HK-2 (cell line): Measurements from ENCODE around the gene GATA3.
"Not testable (repeated sequence)": the region's sequence is repeated elsewhere in the genome, so short reads cannot be mapped to it uniquely, and the experiment has no call there.

Source experiments
- DNase-seq: peaks from one replicate; pipeline ENCODE4 v3.0.0-alpha.2; 2018; ENCODE audit not compliant: unreplicated experiment

The GATA3 gene

DNA sequence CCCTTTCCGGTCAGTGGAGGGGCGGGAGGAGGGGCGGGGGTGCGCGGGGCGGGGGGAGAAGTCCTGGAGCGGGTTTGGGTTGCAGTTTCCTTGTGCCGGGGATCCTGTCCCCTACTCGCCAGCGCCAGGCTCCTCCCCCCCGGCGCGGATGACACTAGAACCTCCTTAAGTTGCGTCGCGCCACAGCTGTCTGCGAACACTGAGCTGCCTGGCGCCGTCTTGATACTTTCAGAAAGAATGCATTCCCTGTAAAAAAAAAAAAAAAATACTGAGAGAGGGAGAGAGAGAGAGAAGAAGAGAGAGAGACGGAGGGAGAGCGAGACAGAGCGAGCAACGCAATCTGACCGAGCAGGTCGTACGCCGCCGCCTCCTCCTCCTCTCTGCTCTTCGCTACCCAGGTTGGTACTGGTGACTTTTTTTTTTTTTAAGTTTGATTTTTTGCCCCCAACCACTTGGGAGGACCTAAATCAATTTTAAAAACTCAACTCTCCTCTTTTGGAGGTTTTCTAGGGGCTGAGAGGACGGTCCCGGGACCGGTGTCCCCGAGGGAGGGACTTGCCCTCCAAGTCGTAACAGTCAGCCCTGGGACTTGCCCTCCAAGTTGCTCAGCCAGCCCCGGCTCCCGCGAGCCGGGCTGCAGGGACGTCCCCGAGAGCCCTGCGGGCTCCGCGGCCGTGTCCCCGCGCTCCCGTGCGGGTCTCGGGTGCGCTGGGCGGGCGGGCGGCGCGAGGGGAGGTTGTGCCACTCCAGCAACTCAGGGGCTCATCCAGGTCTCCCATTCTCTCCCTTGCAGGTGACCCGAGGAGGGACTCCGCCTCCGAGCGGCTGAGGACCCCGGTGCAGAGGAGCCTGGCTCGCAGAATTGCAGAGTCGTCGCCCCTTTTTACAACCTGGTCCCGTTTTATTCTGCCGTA is at the start of gene GATA3:
TSS of gene GATA3 (plus strand) at position 195 of the 914 bp plus-strand sequence. CDS start 968 bp downstream, outside the sequence.
- no peak for DNase-seq

DNA sequence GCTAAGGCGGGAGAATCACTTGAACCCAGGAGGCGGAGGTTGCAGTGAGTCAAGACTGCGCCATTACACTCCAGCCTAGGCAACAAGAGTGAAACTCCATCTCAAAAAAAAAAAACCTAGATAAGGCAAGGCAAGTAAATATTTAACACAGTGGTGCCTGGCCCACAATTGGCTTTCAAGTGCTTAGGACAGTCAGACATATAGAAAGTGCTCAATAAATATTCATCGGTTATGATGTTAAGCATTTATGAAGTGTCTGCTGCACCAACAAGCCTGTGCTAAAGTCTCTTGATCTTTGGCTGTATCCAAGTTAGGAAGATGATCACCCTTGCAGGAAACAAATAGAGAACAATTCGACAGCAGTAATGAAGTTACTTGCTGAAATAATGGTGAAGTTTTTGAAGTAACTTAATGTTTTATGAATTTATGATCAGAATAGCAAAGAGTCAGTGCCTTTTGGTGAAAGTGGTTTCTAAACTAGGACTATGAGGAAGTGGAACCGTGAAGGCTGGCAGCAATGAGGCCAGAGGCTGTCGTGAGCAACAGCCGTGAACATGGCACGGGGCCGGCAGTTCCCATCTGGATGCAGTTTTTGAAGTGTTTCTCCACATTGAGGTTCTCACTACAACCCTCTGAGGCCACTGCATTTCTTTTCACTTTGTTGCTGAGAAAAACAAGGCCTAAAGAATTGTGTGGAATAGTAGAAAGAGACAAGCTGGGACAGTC is 48.1 kb upstream of the GATA3 start:
- DNase-seq: no peak

DNA sequence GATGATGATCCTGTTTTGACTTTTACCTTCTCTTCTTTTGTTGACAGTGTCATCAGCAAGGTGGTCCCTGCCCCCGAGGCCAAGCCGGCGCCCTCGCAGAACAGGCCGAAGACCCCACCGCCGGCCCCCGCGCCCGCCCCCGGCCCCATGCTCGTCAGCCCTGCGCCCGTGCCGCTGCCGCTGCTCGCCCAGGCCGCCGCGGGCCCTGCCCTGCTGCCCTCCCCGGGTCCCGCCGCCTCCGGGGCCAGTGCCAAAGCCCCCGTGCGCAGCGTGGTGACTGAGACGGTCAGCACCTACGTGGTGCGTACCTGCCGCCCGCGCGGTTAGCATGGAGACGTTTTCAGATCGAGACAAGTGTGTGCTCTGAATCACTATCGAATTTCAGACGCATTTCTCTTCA is 45.5 kb upstream of the GATA3 start:
- no peak for DNase-seq

DNA sequence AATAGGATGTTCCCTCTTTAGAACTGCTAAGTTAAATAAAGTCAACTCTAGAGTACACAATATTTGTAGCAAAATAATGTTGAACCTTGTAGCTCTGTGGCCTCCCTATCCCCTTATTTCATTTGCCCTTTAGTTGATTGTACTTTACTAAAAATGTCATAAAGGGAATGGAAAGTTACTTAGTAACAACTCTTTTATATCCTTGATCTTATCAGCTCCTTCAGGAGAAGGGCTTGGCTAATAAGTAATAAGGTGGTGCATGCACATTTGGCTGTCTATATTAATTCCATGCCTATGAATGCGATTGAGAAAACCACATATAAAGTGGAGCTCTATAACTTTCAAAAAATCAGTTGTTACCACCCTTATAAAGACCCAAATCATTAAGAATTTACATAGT is 41.5 kb upstream of the GATA3 start:
- no peak for DNase-seq

DNA sequence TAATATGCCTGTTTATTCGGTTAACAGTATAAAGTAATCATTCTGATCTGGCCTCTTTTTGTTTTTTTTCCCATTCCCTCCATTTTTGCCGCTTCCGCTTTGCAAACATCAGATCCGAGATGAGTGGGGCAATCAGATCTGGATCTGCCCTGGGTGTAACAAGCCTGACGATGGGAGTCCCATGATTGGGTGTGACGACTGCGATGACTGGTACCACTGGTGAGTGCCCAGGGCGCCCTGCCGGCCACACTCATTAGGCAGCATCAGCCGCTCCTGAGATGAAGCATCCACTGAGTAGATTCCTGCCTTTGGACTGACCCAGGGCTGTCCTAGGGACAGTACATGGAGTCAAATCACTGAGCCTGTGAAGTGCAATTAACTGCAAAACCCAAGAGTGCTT is 40.9 kb upstream of the GATA3 start:
- DNase-seq: no peak

DNA sequence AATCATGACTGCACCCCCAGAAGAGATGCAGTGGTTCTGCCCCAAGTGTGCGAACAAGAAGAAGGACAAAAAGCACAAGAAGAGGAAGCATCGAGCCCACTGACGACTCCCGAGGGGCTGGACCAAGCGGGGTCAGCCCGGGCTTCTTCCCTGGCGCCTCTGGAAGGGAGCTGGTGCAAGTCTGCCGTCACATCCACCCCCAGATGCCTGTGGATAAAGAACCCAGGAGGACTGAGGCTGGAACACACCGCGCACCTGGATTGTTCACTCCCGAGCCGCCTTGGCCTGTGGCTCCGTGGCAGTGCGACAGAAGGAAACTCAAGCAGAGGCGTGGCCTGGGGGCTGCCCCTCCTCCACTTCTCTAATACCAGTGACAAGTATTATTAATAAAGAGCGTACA is 39.8 kb upstream of the GATA3 start:
- DNase-seq: no peak

DNA sequence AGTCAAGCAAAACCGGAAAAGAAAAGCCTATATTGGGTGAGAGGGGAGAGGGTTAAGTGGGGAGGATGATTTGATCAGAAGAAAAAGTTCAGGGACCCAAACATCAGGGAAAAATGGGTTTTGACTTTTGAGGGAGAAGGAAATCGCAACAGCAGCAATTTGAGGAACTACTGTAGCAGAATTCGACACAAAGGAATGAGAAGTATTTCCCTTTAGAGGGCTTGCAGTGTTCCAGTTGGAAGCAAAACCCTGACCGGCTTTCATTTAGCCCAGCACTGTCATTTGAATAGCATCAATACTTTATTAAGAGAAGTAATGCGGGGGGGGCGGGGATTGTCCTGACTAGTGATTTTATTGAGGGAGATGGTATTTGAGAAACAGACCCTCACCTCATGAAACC is 37.2 kb upstream of the GATA3 start:
- DNase-seq: no peak

DNA sequence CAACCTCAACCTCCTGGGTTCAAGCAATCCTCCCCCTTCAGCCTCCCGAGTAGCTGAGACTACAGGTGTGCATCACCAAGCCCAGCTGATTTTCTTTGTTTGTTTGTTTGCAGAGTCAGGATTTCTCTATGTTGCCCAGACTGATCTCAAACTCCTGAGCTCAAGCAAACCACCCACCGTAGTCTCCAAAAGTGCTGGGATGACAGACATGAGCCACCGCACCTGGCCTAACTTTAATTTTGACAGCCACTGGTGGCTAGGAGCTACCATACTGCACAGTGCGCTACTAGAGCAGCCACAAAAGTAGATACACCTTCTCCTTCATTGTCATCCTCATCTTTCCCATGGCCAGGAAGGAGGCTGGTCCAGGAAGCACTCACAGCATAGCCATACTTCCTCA is 31.2 kb upstream of the GATA3 start:
- no peak for DNase-seq

DNA sequence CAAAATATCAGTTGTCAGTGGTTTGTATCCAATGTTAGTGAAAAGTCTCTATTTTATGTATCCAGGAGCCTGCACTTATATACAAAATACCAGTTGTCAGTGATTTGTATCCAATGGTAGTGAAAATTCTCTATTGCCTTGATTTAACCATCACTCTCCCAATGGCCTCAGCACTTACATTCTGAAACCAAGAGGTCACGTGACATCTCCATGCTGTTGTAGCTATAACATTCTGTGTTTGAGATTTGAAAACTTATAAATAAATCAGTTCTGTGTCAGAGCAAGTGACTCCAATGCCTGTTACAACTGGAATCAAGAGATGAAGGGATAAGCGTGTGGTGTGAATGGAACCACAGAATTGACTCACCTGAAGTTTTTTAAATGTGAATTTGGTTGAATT is 30.6 kb upstream of the GATA3 start:
- no peak for DNase-seq

DNA sequence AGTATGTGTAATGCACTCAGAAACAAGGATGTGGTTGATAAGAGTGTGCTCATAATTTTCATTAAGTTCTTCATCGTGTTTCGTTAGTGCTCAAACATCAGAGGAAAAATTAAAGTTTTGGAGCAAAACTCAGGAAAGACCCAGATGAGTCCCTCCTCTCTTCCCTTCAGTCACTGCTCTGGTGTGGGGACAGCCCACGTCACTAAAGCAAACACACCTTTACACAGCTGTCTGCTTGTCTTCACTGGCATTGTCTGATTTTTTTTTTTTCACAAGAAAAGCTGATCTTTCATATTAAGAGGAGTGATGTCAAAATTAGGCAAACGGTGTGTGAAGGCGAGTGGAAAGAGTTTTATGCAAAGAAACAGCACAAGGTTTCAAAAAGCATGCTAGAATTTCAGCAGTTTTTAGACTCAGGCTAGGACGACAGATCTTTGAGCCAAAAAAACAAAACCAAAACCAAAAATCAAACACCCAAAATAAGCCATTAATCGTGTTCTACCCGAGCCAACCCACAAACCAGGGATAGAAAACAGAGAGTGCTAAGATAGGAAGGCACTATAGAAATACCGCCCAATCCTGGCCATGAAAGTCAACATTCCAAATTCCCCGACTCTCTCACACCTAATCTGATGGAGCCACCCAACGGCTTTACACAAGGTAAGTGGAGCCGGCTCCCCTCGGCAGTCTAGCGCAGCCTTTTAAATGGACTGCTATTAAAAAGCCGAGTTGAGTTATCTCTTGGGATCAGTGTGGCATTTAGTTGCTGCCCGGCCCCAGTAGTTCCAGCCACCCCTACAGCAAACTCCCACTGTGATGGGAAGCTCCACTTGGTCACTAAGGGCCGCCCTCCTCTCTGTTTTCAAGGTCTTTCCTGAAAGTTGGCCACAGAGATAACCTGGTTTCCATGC is 27.9 kb upstream of the GATA3 start:
- no peak for DNase-seq

DNA sequence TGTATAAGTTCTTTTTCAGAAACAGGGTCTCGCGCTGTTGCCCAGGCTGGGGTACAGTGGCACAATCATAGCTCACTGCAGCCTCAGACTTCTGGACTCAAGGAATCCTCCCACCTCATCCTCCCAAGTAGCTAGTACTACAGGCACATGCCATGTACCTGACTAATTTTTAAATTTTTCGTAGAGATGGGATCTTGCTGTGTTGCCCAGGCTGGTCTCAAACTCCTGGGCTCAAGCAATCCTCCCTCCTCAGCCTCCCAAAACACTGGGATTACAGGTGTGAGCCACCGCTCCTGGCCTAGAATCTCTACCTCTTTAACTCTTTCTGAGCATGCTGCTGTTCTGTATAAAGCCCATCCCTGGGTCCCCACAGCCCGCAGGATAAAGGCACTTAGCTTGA is 23.3 kb upstream of the GATA3 start:
- DNase-seq: not testable (repeated sequence)

DNA sequence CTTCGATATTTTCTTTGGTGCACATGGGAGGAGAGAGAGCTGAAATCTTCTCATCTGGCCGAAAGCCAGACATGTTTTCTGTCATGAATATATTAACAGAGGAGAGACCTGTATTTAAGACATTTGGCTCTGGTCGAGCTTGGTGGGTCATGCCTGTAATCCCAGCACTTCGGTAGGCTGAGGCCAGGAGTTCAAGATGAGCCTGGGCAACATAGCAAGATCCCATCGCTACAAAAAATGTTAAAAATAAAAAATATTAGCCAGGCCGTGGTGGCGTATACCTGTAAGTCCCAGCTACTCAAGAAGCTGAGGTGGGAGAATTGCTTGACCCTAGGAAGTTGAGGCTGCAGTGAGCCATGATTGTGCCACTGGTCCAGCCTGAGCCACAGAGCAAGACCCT is 21.9 kb upstream of the GATA3 start:
- DNase-seq: no peak

DNA sequence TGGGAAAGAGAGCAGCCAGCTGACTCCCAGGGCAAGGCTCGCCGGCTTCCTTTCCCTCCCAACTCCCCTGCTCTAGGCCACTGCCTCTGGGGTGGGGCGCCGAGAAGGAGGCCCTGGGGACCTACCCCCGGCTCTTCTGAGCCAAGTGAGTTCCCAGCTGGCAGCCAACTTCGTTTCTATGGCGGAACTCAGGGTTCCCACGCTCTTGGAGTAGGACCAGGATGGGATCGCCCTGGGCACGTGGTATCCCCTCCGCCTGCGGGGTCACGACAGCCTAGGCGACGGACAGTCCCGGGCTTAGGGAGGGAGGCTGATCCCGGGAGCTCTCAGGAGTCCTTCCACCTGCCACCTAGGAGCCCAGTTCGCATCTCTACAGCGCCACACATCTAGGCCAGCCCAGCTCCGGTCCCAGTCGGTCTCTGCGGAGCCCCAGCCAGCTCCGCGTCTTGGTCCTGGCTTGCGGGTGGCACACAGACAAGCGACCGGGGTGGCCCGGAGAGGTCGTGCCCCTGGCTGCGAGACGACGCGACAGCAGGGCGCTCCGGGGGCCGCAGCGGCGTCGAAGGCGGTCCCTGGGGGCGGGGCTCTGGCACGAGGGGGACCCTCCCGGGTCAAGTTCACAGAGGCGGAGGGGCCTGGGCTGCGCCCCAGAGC is 20.5 kb upstream of the GATA3 start:
- no peak for DNase-seq

DNA sequence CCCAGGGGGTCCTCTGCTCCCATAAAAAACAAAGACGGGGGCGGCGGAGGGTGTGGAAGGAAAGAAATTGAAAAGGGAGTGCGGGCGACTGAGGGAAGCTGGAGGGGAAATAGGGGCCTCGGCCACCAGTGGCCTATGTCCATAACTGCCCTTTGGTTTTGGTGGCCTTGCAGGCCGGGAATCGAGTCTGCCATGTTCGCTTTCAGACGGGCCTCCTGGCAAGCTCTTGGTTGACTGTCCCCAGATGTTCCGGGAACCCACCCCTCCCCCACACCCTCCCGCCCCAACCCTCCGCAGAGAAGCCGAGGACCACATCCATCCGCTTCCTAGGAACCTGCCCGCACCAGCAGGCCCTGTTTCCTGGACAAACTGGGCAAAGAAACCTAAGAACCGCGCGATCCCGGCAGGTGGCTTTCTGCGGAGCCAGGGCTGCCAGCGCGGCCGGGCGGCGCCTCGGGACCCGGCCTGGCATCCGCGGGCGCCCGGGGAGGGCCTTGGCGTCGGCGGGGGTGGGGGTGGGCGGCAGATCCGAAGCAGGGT is 20.0 kb upstream of the GATA3 start:
- no peak for DNase-seq

DNA sequence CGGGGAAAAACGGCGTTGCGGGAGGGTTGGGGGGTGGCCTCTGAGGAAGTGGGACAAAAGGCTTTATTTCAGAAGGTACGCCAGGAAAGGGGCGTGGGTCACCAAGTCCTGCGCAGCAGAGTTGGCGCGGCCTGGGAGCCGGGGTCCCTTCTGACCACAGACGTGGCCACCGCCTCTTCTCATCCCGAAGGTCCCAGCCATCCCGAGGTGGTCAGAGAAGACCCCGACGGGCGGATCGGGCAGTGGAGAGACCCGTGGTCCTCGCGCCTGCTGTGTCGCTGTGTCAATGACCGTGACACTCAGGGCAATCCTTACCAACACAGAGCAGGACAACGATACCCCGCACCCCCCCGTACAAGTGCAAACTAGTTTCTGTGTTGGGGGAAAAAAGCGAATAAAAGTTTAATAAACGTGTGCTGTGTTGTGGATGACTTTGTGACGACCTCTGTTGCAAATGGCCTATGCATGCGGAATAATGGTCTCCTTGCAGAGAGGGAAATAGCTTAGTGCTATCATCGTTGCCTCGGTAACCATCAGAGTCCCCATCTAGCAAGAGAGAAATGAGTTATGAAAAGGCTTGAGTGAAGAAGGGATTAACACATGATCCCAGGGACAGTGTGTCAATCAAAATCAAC is 19.4 kb upstream of the GATA3 start:
- no peak for DNase-seq

DNA sequence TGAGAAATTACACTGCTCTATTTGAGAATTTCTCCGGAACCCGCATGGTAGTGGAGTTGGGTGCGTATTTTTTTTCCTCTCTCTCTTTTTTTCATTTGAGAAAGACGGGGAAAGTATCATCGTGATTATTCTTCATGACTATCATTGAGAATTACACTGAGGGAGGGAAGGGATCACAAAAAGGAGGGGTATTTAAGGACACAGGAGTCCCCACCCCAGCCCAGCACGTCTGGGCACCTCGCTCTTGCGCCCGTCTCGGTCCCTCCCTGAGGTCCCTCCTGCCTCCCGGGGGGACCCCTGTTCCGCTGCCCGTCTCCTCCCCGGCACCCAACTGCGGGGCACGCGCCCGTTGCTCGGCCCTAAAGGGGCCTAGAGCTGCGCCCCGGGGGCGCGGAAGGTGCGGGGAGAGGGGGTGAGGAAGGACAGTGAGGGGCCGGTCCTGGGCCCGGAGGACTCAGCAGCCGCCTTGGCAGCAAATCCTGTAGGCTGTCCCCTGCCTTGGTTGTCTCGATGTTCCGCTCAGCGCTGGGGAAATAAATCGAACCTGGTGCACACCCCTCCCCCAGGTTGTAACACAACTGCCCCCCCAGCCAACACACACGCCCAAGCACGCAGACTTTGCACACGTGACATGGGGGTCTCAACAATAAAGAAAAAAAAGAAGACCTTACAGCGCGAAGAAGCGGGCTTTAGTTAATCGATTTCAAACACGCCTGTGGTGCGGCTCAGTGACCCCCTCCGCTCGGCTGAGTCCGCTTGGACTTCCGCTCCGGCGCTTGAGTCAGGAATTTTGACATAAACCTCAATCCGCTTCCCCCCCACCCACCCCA is 18.6 kb upstream of the GATA3 start:
- no peak for DNase-seq

DNA sequence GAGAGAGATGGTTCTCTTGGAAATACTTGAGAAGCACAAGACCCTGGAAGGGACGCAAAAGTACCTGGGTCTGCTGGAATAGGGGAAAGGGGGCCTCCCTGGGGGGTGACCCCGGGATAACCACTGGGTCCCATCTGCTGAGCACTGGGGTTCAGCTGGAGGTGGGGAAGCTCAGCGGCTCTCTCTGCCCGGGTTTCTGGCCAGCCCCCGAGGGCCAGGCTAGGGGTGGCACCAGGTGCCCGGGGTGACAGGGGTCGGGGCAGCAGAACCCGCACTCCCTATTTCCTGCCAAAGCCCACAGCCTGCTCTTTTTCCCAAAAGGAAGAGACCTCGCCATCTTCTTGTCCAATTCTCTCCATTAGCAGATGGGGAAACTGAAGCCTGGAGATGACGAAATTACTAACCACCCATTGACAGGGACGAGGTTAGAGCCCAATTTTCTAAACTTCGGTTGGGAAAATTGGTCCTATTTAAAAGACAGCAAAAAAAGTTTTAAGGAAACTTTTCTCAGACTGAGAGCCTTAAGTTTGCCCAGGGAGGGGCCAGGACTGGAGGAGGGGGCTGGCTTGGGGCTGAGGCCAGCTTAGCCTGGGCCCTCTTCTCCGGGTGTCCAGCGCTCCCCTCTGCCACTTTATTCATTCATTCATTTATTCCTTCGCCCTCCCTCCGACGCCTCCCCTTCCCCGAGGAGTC is 17.8 kb upstream of the GATA3 start:
- no peak for DNase-seq

DNA sequence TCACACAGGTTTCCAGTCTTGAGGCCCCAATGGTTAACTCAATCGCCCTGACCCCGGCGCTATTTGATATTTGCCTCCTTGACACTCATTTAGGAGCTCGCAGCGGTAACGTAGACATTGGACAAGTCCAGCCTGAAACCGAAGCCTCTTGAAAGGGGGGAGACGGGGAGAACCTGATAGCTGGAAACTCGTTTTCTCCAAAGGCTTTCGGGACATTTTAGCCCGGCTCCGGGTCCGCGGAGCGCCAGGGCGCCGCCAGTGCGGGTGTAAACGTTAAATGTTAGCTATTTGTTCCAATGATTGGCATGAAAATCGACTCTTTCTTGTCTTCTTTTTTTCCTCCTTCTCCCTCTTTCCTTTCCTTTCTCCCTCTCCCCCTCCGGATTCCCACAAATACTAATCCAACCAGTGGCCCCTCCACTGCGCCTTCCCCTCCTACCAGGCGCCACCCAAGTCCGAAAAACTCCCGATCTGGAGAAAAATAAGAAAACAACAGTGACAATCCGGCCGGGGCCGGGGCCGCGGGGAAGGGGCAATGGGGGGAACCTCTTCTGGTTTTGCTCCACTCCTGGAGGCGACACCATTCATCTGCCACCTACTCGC is 17.2 kb upstream of the GATA3 start:
- no peak for DNase-seq
